ENCODE results near the gene ABCC1. TPM values are rescaled to one million over a fixed set of nuclear protein-coding genes. Genes with fewer than 3 reads are reported as not detected.

The ABCC1 gene
- total and polyA plus RNA-seq, 2 of the 4 experiments (the other 2 are of a cell fraction): 39.4 to 66.0 TPM

DNA sequence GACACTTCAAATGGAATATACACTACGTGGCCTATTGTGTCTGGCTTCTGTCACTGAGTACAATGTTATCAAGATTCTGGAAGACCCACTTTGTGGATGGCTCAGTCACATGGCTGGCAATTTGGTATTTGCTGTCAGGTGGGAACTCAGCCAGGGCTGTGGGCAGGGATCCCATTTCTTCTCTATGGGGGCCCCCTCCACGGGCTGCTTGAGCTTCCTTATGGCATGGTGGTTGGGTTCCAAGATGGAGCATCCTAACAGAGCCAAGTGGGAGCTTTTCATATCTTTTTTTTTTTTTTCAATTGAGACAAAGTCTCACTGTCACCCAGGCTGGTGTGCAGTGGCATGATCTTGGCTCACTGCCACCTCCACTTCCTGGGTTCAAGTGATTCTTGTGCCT is 43.0 kb upstream of the ABCC1 start:
- Histone ChIP-seq H2AFZ (replicated peaks; ENCODE audit: low read length, poor library complexity) (no peak overlapping the region), H3K9ac (ENCODE audit: low read depth, low read length) (no peak overlapping the region), H2BK20ac (ENCODE audit: low read depth, low read length) (no peak overlapping the region), H3K27ac (ENCODE audit: insufficient read depth, low read length) (no peak overlapping the region), H3K9me1 (ENCODE audit: insufficient read depth, low read length) (peaks cover 5% of the 10 kb centered on the region; the same call in 1 of the 2 replicates), H3K36me3 (ENCODE audit: control insufficient read depth, insufficient read depth, low read length) (no peaks in the 10 kb centered on the region), H2AK9ac (replicated peaks; ENCODE audit: low read depth, low read length, poor library complexity) (no peak overlapping the region), H3K14ac (replicated peaks; ENCODE audit: low read depth, low read length) (no peak overlapping the region), H4K20me1 (ENCODE audit: insufficient read depth, low read length) (no peaks in the 10 kb centered on the region), H3K23ac (ENCODE audit: low read depth, low read length) (no peak overlapping the region), H4K91ac (ENCODE audit: insufficient read depth, low read depth, low read length) (no peak overlapping the region), H2BK120ac (ENCODE audit: low read depth, low read length) (no peak overlapping the region), H3K4me1 (ENCODE audit: control insufficient read depth, insufficient read depth, low read length) (no peaks in the 10 kb centered on the region), H3K4ac (ENCODE audit: low read depth, low read length) (no peak overlapping the region), H2BK5ac (ENCODE audit: low read depth, low read length, poor library complexity, severe bottlenecking) (no peak overlapping the region), H3K56ac (ENCODE audit: extremely low read depth, insufficient read depth, low read length) (no peak overlapping the region), H3K27me3 (ENCODE audit: control insufficient read depth, insufficient read depth, low read length) (no peaks in the 10 kb centered on the region), H3K4me3 (ENCODE audit: insufficient read depth, low read depth, low read length) (no peak overlapping the region), H2AK5ac (ENCODE audit: low read depth, low read length) (no peak overlapping the region), H4K8ac (ENCODE audit: low read depth in 2 of 2, low read length in 2 of 2) (no peak overlapping the region), H4K5ac (ENCODE audit: low read depth, low read length) (no peak overlapping the region), H2BK15ac (ENCODE audit: low read depth, low read length) (no peak overlapping the region), H3K79me1 (ENCODE audit: low read depth in 1 of 2, low read length in 2 of 2) (no peaks in the 10 kb centered on the region), H3K9me3 (ENCODE audit: control insufficient read depth, insufficient read depth, low read length) (no peaks in the 10 kb centered on the region), H3K4me2 (ENCODE audit: low read depth, low read length) (no peak overlapping the region), H3K18ac (ENCODE audit: low read depth, low read length) (no peak overlapping the region)
- DNase-seq: no peak
- BruUV-seq (replicated peaks): no TSS peak
- in situ Hi-C loops (cut with MboI; ENCODE audit: low sequenced_read_pairs) (no loop called here), intact Hi-C loops (cut with micrococcal nuclease) (no loop called here), dilution Hi-C loops (cut with HindIII; ENCODE audit: low sequenced_read_pairs, unreplicated experiment) (no loop called here)
- ChIA-PET CTCF (no interaction called here), POLR2A (ENCODE audit: unreplicated experiment) (no interaction called here)
- TF ChIP-seq RFX5 (IDR thresholded peaks at IDR 0.05; ENCODE audit: low read depth, low read length): no peak
- no peak for TF ChIP-seq SMC3 (IDR thresholded peaks at IDR 0.05; ENCODE audit: low read depth, low read length)
- TF ChIP-seq CHD1 (IDR thresholded peaks at IDR 0.05; ENCODE audit: low read depth, low read length): no peak
- no peak for TF ChIP-seq POLR2A (IDR thresholded peaks at IDR 0.05; ENCODE audit: low read depth, low read length)
- TF ChIP-seq MXI1 (IDR thresholded peaks at IDR 0.05; ENCODE audit: borderline replicate concordance, low read depth, low read length): no peak
- TF ChIP-seq RAD21 (IDR thresholded peaks at IDR 0.05; ENCODE audit: low read length): no peak
- TF ChIP-seq RCOR1 (IDR thresholded peaks at IDR 0.05; ENCODE audit: insufficient replicate concordance, low read length): no peak
- no CpG with 5 or more reads among the region's 2 CpGs for WGBS, 2 experiments (ENCODE audit: extremely low coverage in 2 of 2, insufficient read length in 1 of 2)
- no peak for ATAC-seq (ENCODE audit: low read depth)

Measured in IMR-90 (cell line).